Right kidney (tissue), 1 donor: ENCODE results near the gene CYP2U1.
"Not testable (repeated sequence)": the region's sequence is repeated elsewhere in the genome, so short reads cannot be mapped to it uniquely, and the experiment has no call there.

Experiments
- DNase-seq: peaks from one replicate; pipeline ENCODE4 v3.0.0-alpha.2; 2016

The CYP2U1 gene

GRCh38 chr4:107916623-107917022 lies 14.7 kb upstream of the CYP2U1 start:
- no peak for DNase-seq

DNA sequence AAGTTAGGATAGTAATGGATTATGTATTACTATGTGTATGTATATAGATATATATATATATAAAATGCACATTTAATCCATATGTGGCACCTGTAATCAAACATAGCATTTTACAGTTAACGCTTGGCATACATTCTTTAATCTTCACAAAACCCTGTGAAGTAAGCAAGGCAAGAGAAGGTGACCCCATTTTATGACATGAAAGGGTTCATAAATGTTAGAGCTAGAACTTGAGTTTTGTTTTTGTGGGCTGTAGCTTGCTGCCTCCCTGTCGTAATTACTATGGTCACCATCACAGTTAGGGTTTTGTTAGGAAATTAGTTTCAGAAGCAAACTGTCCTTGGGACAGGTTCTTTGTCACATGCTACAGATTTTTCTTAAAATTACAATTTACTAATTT lies 13.8 kb upstream of the CYP2U1 start:
- no peak for DNase-seq

DNA sequence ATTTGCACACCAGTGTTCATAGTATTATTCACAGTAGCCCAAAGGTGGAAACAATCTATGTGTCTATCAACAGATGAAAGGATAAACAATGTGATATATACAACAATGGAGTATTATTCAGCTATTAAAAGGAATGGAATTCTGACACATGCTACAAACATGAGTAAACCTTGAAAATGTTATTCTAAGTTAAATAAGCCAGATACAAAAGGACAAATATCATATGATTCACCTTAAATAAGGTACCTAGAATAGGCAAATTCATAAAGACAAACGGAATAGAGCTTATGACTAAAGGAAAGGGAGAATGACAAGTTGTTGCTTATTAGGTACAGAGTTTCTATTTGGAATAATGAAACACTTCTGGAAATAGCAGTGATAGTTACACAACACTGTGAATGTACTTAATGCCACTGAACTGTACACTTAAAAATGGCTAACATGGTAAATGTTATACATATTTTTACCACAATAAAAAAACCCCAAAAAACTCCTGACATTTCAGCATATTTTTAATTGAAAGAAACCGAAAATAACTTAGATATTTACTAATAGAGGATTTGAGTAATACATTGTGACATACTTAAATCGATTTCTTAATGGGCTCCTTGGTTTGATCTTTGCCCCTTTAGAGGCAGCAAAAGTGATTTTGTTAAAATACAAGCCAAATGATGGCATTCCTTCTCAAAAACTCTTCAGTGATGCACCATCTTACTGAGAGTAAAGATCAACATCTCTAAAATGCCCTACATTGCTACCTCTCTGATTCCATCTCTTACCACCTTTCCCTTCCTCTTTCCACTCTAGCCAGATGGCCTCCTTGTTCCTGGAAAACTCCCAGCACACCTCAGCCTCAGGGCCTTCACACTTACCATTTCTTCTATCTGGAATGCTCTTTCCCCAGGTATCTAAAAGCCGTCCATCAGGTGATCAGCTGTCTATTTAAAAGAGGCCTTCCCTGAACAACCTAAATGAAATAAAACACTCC lies 8.6 kb upstream of the CYP2U1 start:
- DNase-seq = no peak

DNA sequence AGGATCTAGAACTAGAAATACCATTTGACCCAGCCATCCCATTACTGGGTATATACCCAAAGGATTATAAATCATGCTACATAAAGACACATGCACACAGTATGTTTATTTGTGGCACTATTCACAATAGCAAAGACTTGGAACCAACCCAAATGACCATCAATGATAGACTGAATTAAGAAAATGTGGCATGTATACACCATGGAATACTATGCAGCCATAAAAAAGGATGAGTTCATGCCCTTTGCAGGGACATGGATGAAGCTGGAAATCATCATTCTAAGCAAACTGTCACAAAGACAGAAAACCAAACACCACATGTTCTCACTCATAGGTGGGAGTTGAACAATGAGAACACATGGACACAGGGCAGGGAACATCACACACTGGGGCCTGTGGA lies 5.6 kb upstream of the CYP2U1 start:
- not testable (repeated sequence) for DNase-seq

GRCh38 chr4:107926875-107927274 lies 4.5 kb upstream of the CYP2U1 start:
- DNase-seq = not testable (repeated sequence)

- DNase-seq = no peak
Measured at GRCh38 chr4:107931775-107932321, 499 bp downstream of the CYP2U1 start.

DNA sequence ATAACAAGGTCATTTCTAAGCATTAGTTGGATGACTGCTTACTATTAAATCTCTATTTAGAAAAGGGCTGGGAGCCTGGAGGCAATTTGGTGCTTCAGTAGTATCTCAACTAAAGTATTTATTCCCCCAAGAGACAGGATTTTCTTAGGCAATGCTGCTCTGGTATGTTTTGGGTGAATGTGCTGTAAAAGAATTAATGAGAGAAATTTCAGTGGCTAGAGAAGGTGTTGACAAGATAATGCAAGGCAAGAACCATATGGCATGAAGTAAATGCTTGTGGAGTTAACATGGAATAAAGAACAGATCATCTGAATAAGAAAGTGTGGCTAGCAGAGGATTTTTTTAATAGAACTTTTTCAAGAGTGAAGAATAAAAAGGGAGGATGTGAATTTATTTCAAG lies 3.9 kb downstream of the CYP2U1 start:
- no peak for DNase-seq

GRCh38 chr4:107937040-107937439 lies 5.7 kb downstream of the CYP2U1 start:
- DNase-seq = no peak

DNA sequence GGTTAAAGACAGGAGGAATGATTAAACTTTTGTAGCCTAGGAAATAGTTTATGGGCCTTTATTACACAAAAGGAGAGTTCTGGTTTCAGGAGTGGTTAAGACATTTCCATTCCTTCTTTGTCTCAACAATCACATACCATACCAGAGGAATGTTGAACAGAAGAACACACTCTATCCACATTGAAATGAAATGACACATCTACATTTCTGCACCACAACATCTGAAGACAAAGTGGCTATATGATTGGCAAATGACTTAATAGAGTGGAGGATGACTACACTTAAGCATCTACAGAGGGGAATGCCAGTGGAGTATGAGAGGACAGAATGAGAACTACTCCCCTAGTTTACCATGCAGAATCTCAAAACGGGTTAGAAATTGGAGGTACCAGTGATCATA lies 8.0 kb downstream of the CYP2U1 start:
- no peak for DNase-seq

DNA sequence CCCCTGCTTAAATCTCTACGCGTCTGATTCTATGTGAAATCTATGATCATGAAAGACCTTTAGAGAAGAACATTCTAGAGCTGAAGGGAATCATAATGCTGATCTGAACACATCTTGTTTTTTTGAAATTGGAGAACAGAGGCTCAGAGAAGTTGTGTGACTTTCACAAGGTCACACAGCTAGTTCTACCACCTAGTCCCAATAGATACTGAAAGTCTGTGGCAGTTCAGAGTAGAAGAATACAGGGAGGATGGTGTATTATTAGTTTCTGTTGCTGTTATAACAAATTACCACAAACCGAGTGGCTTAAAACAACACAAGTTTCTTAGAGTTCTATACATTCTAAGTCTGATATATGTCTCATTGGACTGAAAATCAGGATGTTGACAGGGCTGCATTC lies 14.5 kb downstream of the CYP2U1 start:
- no peak for DNase-seq

DNA sequence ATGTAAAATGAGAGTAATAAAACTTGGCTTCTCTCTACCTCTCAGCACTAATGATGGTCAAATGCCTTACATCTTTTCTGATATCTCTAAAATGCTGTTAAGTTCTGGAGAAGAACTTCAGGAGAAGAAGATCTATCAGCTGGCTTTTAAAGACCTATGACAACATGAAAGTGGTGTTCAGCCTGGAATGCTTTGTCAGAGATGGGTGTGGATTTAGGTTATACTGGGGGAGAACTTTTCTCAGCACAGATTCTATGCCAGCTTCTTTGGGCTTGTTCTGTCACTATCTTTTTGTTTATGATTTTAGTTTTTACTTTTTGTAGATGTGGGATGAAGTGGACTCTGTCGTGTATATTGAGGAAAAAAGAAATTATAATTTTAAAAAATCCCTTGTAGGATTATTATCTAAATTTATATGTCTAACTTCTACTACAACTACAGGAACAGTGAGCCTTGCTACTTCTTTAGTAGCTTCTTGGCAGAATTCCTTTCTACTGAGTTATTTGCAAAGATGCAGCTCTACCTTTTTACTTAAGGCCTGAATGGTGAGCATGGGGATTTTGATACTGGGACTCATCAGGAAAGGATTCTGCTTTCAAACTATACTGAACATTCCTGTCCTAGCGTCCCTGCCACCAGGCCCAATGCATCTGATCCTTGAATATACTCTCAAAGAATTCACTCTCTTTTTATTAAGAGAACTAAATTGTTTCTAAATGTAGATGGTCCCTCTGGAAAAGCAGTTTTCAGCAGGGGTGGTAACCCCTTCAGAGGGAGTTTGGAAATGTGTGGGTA lies 19.6 kb downstream of the CYP2U1 start:
- no peak for DNase-seq

GRCh38 chr4:107951551-107951950 lies 20.2 kb downstream of the CYP2U1 start:
- DNase-seq = no peak

- DNase-seq = no peak
Measured at GRCh38 chr4:107956011-107956410, 24.7 kb downstream of the CYP2U1 start.

- no peak for DNase-seq
Measured at GRCh38 chr4:107966903-107967302, 35.6 kb downstream of the CYP2U1 start.

DNA sequence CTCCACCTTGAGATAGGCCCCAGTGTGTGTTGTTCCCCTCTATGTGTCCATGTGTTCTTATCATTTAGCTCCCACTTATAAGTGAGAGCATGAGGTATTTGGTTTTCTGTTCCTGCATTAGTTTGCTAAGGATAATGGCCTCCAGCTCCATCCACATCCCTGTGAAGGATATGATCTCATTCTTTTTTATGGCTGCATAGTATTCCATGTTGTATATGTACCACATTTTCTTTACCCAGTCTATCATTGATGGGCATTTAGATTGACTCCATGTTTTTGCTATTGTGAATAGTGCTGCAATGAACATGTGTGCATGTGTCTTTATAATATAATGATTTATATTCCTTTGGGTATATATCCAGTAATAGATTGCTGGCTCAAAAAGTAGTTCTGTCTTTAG lies 36.2 kb downstream of the CYP2U1 start:
- not testable (repeated sequence) for DNase-seq

DNA sequence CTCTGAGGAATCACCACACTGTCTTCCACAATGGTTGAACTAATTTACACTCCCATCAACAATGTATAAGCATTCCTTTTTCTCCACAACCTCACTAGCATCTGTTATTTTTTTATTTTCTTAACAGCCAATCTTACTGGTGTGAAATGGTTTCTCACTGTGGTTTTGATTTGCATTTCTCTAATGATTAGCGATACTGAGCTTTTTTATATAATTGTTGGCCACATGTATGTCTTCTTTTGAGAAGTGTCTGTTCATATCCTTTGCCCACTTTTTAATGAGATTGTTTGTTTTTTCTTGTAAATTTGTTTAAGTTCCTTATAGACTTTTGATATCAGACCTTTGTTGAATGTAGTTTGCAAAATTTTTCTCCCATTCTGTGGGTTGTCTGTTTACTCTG lies 36.6 kb downstream of the CYP2U1 start:
- DNase-seq = not testable (repeated sequence)

GRCh38 chr4:107970063-107970798 lies 38.9 kb downstream of the CYP2U1 start:
- DNase-seq = no peak

DNA sequence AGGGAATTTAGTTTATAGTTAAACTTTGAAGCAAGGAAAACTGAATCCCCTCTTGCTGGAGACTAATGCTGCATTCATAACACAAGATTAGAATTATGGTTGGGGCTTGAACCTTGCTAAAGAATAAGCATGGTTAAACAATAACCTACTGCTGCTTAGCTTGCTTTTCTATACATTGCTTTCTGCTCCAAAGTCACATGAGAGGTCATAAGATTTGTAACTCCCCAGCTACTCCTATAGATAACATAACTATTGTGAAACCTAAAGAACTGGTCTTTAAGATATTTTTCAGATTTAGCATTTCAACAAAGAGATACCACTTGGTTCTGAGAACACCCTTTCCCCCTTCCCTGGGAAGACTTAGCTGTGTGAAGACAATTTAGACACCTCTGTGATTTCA lies 41.3 kb downstream of the CYP2U1 start:
- DNase-seq = no peak

- DNase-seq = no peak
Measured at GRCh38 chr4:107974523-107974922, 43.2 kb downstream of the CYP2U1 start.

DNA sequence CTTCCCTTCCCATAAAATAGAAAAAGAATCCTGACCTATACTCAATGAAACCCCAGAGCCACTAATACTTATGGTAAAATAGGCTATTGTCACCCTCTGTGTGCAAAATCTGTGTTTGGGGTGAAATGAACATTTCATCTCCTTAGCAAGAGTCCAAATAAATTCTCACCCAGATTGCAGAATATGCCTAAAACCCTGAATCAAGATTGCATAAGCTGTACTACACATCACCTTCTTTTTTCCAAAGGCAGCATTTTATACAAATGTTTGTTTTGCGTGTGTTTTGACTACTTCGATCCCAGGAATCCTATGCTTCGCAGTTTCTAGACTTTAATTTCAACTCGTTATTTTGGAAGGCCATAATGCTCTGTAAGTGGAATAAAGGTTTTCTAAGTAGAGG lies 46.1 kb downstream of the CYP2U1 start:
- DNase-seq = no peak

GRCh38 chr4:107977966-107978705 lies 46.8 kb downstream of the CYP2U1 start:
- DNase-seq = no peak
